ENCODE measurements around the gene SOCS3. TPM values are rescaled to one million over a fixed set of nuclear protein-coding genes. Genes with fewer than 3 reads are reported as not detected.

SOCS3 gene
- total RNA-seq, 4 donors from 2014 or later = 12.5 to 45.0 (median 13.0) TPM

DNA sequence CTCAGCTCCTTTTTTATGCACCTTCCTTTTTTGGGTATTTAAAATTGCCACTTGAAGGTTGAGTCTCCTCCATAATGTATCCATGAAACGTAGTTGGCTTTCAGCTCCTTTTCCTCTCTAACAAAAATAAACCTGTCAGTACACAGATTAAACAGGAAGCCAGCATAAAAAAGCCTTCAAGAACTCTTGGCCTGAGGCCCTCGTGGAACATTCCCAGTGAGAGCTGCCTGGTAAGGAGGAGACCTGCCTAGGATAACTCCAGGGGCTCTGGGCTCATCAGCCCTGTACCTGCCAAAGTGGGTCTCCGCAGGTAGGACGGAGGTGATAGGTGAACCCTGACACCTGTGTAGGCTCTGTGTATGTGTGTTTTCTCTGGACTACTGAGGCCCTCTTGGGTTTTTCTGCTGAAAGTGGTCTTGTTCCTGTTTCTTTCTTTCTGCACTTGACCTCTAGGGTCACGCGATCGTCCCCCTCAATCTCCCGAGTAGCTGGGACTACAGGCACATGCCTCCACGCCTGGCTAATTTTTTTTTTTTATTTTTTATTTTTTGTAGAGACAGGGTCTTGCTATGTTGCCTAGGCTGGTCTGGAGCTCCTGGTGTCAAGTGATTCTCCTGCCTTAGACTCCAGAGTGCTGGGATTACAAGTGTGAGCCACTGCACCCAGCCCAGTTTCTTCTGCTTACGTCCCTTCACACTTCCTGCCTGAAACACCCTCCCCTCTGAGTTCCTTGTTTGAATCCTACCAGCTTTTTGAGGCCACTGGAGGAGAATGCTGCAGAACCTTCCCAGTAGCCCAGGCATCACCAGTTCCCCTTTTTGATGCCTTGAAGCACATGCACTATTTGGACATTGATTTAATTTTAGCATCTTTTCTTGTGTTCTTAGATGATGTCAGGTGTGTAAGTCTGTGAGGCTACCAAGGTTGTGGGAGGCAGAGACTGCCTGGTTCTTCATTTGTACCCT, 28.4 kb upstream of the SOCS3 start:
- TF ChIP-seq POLR2A (IDR thresholded peaks at IDR 0.05) = no peak
- TF ChIP-seq, protein P1, sequence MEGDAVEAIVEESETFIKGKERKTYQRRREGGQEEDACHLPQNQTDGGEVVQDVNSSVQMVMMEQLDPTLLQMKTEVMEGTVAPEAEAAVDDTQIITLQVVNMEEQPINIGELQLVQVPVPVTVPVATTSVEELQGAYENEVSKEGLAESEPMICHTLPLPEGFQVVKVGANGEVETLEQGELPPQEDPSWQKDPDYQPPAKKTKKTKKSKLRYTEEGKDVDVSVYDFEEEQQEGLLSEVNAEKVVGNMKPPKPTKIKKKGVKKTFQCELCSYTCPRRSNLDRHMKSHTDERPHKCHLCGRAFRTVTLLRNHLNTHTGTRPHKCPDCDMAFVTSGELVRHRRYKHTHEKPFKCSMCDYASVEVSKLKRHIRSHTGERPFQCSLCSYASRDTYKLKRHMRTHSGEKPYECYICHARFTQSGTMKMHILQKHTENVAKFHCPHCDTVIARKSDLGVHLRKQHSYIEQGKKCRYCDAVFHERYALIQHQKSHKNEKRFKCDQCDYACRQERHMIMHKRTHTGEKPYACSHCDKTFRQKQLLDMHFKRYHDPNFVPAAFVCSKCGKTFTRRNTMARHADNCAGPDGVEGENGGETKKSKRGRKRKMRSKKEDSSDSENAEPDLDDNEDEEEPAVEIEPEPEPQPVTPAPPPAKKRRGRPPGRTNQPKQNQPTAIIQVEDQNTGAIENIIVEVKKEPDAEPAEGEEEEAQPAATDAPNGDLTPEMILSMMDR (IDR thresholded peaks at IDR 0.05) = no peak
- WGBS, 2 donors = 45 to 48% methylated on average over 10 of the region's 10 CpGs
- intact Hi-C loops (cut with DNase I; ENCODE audit: low total_unique reads) = no loop called here
- DNase-seq (ENCODE audit: low spot score in 2 of 2) = no peak
- H3K4me3 ChIP-seq (ENCODE audit: low read depth, poor library complexity, severe bottlenecking) = no peak overlapping the region

DNA sequence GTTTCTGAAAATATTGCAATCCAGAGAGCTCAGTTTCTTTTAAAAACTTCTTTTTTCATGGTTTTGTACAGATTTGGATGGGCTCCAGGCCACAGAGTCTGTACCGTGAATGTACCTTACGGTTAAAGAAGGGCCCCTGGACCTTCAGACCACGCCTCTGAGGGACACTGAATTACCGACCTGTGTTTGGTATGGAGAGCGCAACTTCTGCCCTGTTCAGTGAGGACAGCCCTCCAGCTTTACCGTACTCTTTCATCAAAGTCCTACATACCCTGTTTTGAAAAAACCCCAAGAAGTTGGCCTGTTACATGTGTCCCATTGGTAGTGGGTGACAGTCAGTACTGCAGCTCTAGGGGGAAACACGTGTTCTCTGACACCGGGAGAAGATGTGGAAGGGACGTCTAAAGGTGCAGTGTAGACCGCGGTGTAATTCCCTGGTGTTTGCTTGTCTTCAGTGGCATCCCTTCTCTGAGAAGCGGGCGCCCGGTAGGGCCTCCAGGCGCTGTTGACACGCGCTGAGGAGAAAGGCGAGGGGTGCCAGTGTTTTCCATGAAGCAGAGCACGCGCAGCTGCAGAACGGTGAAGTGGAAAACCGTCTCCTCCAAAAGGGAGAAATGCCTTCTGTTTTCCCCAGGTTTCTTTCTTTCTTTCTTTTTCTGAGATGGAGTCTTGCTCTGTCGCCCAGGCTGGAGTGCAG, 24.8 kb upstream of the SOCS3 start:
- intact Hi-C loops (cut with DNase I; ENCODE audit: low total_unique reads) = no loop called here
- TF ChIP-seq, protein P1 (IDR thresholded peaks at IDR 0.05) = no peak
- TF ChIP-seq POLR2A (IDR thresholded peaks at IDR 0.05) = no peak
- whole genome bisulfite sequencing, 2 donors = 82 to 86% methylated on average over 23 of the region's 23 CpGs
- DNase-seq (ENCODE audit: low spot score in 2 of 2) = no peak
- no peak overlapping the region for H3K4me3 ChIP-seq (ENCODE audit: low read depth, poor library complexity, severe bottlenecking)

DNA sequence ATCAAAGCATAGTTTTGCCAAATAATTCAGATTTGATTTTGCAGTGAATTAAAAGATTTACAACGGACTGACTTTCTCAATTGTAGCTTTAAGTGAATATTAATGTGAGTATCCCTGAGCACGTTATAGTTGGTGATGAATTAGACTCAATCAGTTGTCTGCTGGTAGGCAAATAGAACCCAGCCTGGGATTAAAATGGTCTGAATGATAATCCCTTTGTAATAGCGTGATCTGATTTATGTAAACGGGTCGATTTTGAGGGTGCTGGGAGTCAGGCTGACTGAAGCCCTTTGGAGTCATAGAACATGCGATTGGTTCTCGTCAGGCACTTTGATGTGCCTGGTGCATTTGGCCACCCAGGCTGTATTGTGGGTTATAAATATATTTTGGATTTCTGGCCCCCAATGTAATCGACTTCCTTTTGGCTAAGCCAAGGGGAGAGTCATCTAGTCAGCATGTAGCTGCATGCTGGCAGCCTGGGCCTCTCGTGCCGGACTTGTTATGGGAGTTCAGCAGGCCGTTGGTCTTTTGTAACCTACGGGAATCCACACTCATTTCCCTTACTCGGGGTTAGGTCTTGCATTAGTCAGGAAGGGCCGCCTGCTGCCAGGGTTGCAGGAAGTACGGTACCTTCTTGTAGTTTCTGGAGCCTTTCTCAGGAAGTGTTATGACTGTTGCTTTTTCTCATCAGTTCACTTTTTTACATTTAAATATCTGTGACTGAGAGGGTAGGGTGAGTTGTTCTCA, 24.0 kb upstream of the SOCS3 start:
- no peak overlapping the region for H3K4me3 ChIP-seq (ENCODE audit: low read depth, poor library complexity, severe bottlenecking)
- intact Hi-C loops (cut with DNase I; ENCODE audit: low total_unique reads) = no loop called here
- DNase-seq (ENCODE audit: low spot score in 2 of 2) = peak; percentile 67 to 93
- 32 to 33% methylated on average over 15 of the region's 15 CpGs for WGBS, 2 donors
- TF ChIP-seq, protein P1 (IDR thresholded peaks at IDR 0.05) = no peak
- no peak for TF ChIP-seq POLR2A (IDR thresholded peaks at IDR 0.05)

DNA sequence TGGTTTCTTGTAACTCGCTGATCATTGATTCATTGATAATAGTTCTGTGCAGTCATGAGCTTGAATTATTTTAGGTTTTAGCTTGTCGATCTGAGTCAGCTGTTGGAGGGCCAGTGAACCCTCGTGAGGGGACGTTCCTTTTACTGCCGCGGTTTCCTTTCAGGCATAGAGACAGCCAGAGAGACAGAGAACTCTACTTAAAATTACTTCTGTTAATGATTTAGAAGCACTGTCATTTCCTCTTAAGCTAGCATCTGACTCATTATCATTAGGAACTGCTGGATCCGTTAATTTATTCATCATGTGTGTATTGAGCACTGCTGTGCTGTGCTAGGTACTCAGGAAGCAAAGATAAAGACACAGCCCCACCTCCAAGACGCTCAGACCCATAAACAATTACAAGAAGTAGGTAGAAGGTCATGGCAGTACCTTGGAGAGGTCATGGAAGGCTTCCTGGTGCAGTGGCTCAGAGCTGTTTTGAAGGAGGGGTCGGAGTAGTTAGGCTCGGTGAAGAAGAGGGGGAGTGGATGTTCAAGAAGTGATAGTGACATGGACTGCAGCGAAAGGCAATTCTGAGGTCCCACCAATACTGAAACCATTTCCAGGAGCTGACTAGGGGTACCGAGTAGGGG, 21.8 kb upstream of the SOCS3 start:
- 41 to 53% methylated on average over 12 of the region's 12 CpGs for WGBS, 2 donors
- no peak overlapping the region for H3K4me3 ChIP-seq (ENCODE audit: low read depth, poor library complexity, severe bottlenecking)
- TF ChIP-seq, protein P1 (IDR thresholded peaks at IDR 0.05) = no peak
- TF ChIP-seq POLR2A (IDR thresholded peaks at IDR 0.05) = no peak
- intact Hi-C loops (cut with DNase I; ENCODE audit: low total_unique reads) = no loop called here
- no peak for DNase-seq (ENCODE audit: low spot score in 2 of 2)

DNA sequence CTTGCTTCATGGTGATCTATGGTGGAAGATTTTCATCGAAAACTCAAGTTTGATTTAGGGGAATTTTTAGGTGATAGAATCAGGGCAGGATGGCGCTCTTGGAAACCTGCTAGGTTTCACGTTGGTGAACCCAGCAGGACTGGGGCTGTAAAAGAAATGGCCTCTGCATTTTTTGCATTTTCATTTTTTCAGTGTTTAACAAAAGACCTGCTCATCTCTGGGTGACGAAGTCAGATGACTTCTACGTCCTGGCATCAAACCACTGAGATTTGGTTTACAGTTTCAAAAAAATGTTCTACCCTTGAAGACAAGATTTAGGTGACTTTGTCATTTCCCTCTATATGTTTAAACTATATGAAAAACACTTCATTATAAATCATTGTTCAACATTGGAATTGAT, 20.5 kb upstream of the SOCS3 start:
- TF ChIP-seq POLR2A (IDR thresholded peaks at IDR 0.05) = no peak
- TF ChIP-seq, protein P1 (IDR thresholded peaks at IDR 0.05) = no peak
- no peak overlapping the region for H3K4me3 ChIP-seq (ENCODE audit: low read depth, poor library complexity, severe bottlenecking)
- no peak for DNase-seq (ENCODE audit: low spot score in 2 of 2)
- WGBS, 2 donors = 79 to 84% methylated on average over 5 of the region's 5 CpGs
- intact Hi-C loops (cut with DNase I; ENCODE audit: low total_unique reads) = no loop called here

Measured in lower leg skin (tissue), 4 donors.